ENCODE measurements around the gene TIGD4.
A peak's percentile ranks its signal among the peaks of the same experiment; 100 is the strongest.
"Not testable (repeated sequence)": the region's sequence is repeated elsewhere in the genome, so short reads cannot be mapped to it uniquely, and the experiment has no call there.

TIGD4 gene

GRCh38 chr4:152780267-152780778, 793 bp upstream of the TIGD4 start:
- FAIRE-seq, result no peak

- FAIRE-seq, result no peak
These were observed 646 bp downstream of the TIGD4 start for GRCh38 chr4:152778656-152779512.

- FAIRE-seq, result no peak
These were observed 2.0 kb downstream of the TIGD4 start for GRCh38 chr4:152777488-152777887.

- no peak for FAIRE-seq
These were observed 3.2 kb downstream of the TIGD4 start for GRCh38 chr4:152776352-152776751.

GRCh38 chr4:152773953-152774352, 5.6 kb downstream of the TIGD4 start:
- FAIRE-seq, result no peak

- FAIRE-seq, result no peak
These were observed 6.2 kb downstream of the TIGD4 start for GRCh38 chr4:152773339-152773738.

GRCh38 chr4:152771741-152772533, 7.6 kb downstream of the TIGD4 start:
- FAIRE-seq, result no peak

GRCh38 chr4:152765069-152765737, 14.3 kb downstream of the TIGD4 start:
- not testable (repeated sequence) for FAIRE-seq

- no peak for FAIRE-seq
These were observed 15.7 kb downstream of the TIGD4 start for GRCh38 chr4:152763796-152764195.

GRCh38 chr4:152748619-152749018, 30.9 kb downstream of the TIGD4 start:
- FAIRE-seq, result no peak

- no peak for FAIRE-seq
These were observed 32.1 kb downstream of the TIGD4 start for GRCh38 chr4:152747444-152747843.

GRCh38 chr4:152738827-152739226, 40.7 kb downstream of the TIGD4 start:
- no peak for FAIRE-seq

GRCh38 chr4:152735906-152736305, 43.6 kb downstream of the TIGD4 start:
- FAIRE-seq, result no peak

- FAIRE-seq, result peak; percentile 55
These were observed 44.1 kb downstream of the TIGD4 start for GRCh38 chr4:152735396-152735859.

- no peak for FAIRE-seq
These were observed 44.9 kb downstream of the TIGD4 start for GRCh38 chr4:152734699-152735050.

GRCh38 chr4:152734015-152734698, 45.4 kb downstream of the TIGD4 start:
- FAIRE-seq, result no peak

- FAIRE-seq, result no peak
These were observed 47.5 kb downstream of the TIGD4 start for GRCh38 chr4:152731997-152732396.

- no peak for FAIRE-seq
These were observed 50.1 kb downstream of the TIGD4 start for GRCh38 chr4:152729466-152729865.

GRCh38 chr4:152728343-152728742, 51.2 kb downstream of the TIGD4 start:
- FAIRE-seq, result no peak

GRCh38 chr4:152727784-152728183, 51.7 kb downstream of the TIGD4 start:
- FAIRE-seq, result no peak

GRCh38 chr4:152724494-152724893, 55.0 kb downstream of the TIGD4 start:
- FAIRE-seq, result no peak

- no peak for FAIRE-seq
These were observed 56.3 kb downstream of the TIGD4 start for GRCh38 chr4:152723236-152723635.

All from TTC549 (cell line).